H1 (cell line): Measurements from ENCODE around the gene IFT122. TPM values are rescaled to one million over a fixed set of nuclear protein-coding genes. Genes with fewer than 3 reads are reported as not detected.

ENCODE experiments used
- CTCF ChIA-PET: fragments of 300-600 bp; sonication (Branson Sonifier 250); formaldehyde crosslinking; loops from one replicate; lab custom pipeline; 2021; ENCODE audit not compliant: partially characterized antibody; lab: Charles Lee
- POLR2A ChIA-PET: fragments of 300-600 bp; sonication (Branson Sonifier 250); formaldehyde crosslinking; loops from one replicate; lab custom pipeline; 2021; ENCODE audit warnings: inconsistent platforms; ENCODE audit not compliant: partially characterized antibody; lab: Charles Lee
- DNase-seq, 2 experiments: peaks; one replicate each; pipeline versions ENCODE4 v3.0.0 to v3.0.0-alpha.2; 2010 to 2022; ENCODE audit warnings: low spot score in 2 of 2, low read depth in 1 of 2, mixed read lengths in 1 of 2
- FAIRE-seq: peaks from 2 replicates; lab custom pipeline; 2011; peaks lifted over from hg19 to GRCh38; lab: Jason Lieb, UNC
- H2AFZ ChIP-seq: 2 replicates; pipeline ENCODE4 v1.8.1; 2012; ENCODE audit warnings: low read length, inconsistent platforms
- H2AK5ac ChIP-seq: 2 replicates; pipeline ENCODE4 v1.6.1; 2013; ENCODE audit warnings: low read depth, low read length
- H2BK120ac ChIP-seq: replicated peaks from 2 replicates; pipeline ENCODE3; 2013; ENCODE audit warnings: low read depth, low read length, inconsistent platforms
- H2BK12ac ChIP-seq: 2 replicates; pipeline ENCODE4 v1.6.1; 2013; ENCODE audit warnings: low read depth, low read length
- H2BK15ac ChIP-seq: 2 replicates; pipeline ENCODE4 v1.6.1; 2013; ENCODE audit warnings: low read length
- H2BK20ac ChIP-seq: 2 replicates; pipeline ENCODE4 v1.6.1; 2013; ENCODE audit warnings: low read length
- H2BK5ac ChIP-seq: 2 replicates; pipeline ENCODE4 v1.6.1; 2013; ENCODE audit warnings: low read depth, low read length
- H3K14ac ChIP-seq: 2 replicates; pipeline ENCODE4 v1.6.1; 2013; ENCODE audit warnings: inconsistent platforms; ENCODE audit not compliant: insufficient read length
- H3K18ac ChIP-seq: 2 replicates; pipeline ENCODE4 v1.6.1; 2013; ENCODE audit warnings: low read length; ENCODE audit errors: extremely low read depth
- H3K23ac ChIP-seq: 2 replicates; pipeline ENCODE4 v1.6.1; 2013; ENCODE audit warnings: inconsistent platforms; ENCODE audit not compliant: insufficient read length
- H3K23me2 ChIP-seq: 2 replicates; pipeline ENCODE4 v1.6.1; 2013; ENCODE audit warnings: low read depth, low read length
- H3K27ac ChIP-seq: 2 replicates; pipeline ENCODE4 v1.6.1; 2011; ENCODE audit warnings: low read depth, low read length, inconsistent platforms
- H3K27me3 ChIP-seq, 4 experiments: replicated peaks in 1 of 4; 1 replicate in 1 of 4; 2 replicates in 3 of 4; pipeline versions ENCODE4 v1.6.1 to v1.8.1; 2011 to 2013; ENCODE audit warnings: low read length in 3 of 4, mild to moderate bottlenecking in 3 of 4, inconsistent platforms in 2 of 4, mixed read lengths in 2 of 4, moderate library complexity in 1 of 4; ENCODE audit not compliant: control insufficient read depth in 3 of 4, insufficient read depth in 3 of 4; ENCODE audit errors: extremely low read depth in 1 of 4
- H3K36me3 ChIP-seq, 4 experiments: 2 replicates each; pipeline versions ENCODE4 v1.6.1 to v1.8.1; 2011 to 2013; ENCODE audit warnings: mild to moderate bottlenecking in 4 of 4, low read length in 3 of 4, moderate library complexity in 2 of 4, control low read depth in 1 of 4, inconsistent platforms in 1 of 4; ENCODE audit not compliant: insufficient read depth in 4 of 4, control insufficient read depth in 2 of 4
- H3K4ac ChIP-seq: replicated peaks from 2 replicates; pipeline ENCODE3; 2013; ENCODE audit warnings: low read length, low read depth, mixed read lengths, inconsistent platforms; ENCODE audit not compliant: insufficient read length
- H3K4me1 ChIP-seq, 4 experiments: replicated peaks in 1 of 4; 1 replicate in 1 of 4; 2 replicates in 3 of 4; pipeline versions ENCODE4 v1.6.1 to v1.8.1; 2011 to 2013; ENCODE audit warnings: low read length in 3 of 4, inconsistent platforms in 2 of 4, mixed read lengths in 1 of 4; ENCODE audit not compliant: insufficient read depth in 4 of 4, control insufficient read depth in 3 of 4
- H3K4me2 ChIP-seq, 2 experiments: 2 replicates each; pipeline versions ENCODE4 v1.6.1 to v1.8.1; 2011 to 2013; ENCODE audit warnings: low read depth in 2 of 2, low read length in 2 of 2, control low read depth in 1 of 2, inconsistent platforms in 1 of 2, mild to moderate bottlenecking in 1 of 2; ENCODE audit not compliant: insufficient read depth in 1 of 2
- H3K4me3 ChIP-seq, 4 experiments: fragments of 200-600, 300-600 bp in 1 of 4; sonication (generic), shearing (Covaris generic), sonication (Bioruptor Twin) in 1 of 4; 2 replicates each; pipeline versions ENCODE4 v1.5.1 to v1.8.1; 2011 to 2016; ENCODE audit warnings: low read length in 4 of 4, low read depth in 3 of 4, control low read depth in 2 of 4, inconsistent platforms in 2 of 4, mild to moderate bottlenecking in 2 of 4, mixed read lengths in 1 of 4, moderate library complexity in 1 of 4; ENCODE audit not compliant: insufficient read depth in 2 of 4; ENCODE audit errors: extremely low read depth in 1 of 4
- H3K56ac ChIP-seq: replicated peaks from 2 replicates; pipeline ENCODE3; 2013; ENCODE audit warnings: low read depth, mild to moderate bottlenecking, mixed read lengths, low read length, inconsistent platforms; ENCODE audit not compliant: insufficient read length
- H3K79me1 ChIP-seq: 2 replicates; pipeline ENCODE4 v1.6.1; 2013; ENCODE audit warnings: low read depth, low read length, control low read depth
- H3K79me2 ChIP-seq, 2 experiments: 2 replicates each; pipeline versions ENCODE4 v1.6.1 to v1.8.1; 2012 to 2013; ENCODE audit warnings: low read length in 2 of 2, mild to moderate bottlenecking in 2 of 2, inconsistent platforms in 1 of 2; ENCODE audit not compliant: insufficient read depth in 2 of 2, control insufficient read depth in 1 of 2
- H3K9ac ChIP-seq, 4 experiments: replicated peaks in 1 of 4; 1 replicate in 1 of 4; 2 replicates in 3 of 4; pipeline versions ENCODE4 v1.6.1 to v1.8.1; 2011 to 2013; ENCODE audit warnings: low read depth in 3 of 4, low read length in 3 of 4, control low read depth in 2 of 4, mild to moderate bottlenecking in 2 of 4, moderate library complexity in 2 of 4, inconsistent platforms in 1 of 4; ENCODE audit errors: extremely low read depth in 1 of 4
- H3K9me3 ChIP-seq, 2 experiments: 2 replicates each; pipeline versions ENCODE4 v1.6.1 to v1.8.1; 2012 to 2013; ENCODE audit warnings: mild to moderate bottlenecking in 2 of 2, moderate library complexity in 2 of 2, control low read depth in 1 of 2, inconsistent platforms in 1 of 2, low read depth in 1 of 2, low read length in 1 of 2, mixed read lengths in 1 of 2; ENCODE audit not compliant: insufficient read depth in 2 of 2
- H4K20me1 ChIP-seq, 2 experiments: replicated peaks in 1 of 2; 2 replicates each; pipeline versions ENCODE3 to v1.8.1; 2011 to 2013; ENCODE audit warnings: inconsistent platforms in 2 of 2, low read length in 2 of 2, mild to moderate bottlenecking in 1 of 2; ENCODE audit not compliant: insufficient read depth in 2 of 2, control insufficient read depth in 1 of 2
- H4K5ac ChIP-seq: 2 replicates; pipeline ENCODE4 v1.6.1; 2013; ENCODE audit warnings: low read length, low read depth, mixed read lengths, inconsistent platforms; ENCODE audit not compliant: insufficient read length
- H4K8ac ChIP-seq: 2 replicates; pipeline ENCODE4 v1.8.0; 2013; ENCODE audit warnings: mild to moderate bottlenecking, moderate library complexity, low read length, inconsistent platforms; ENCODE audit not compliant: insufficient read depth; ENCODE audit errors: extremely low read depth
- H4K91ac ChIP-seq: replicated peaks from 2 replicates; pipeline ENCODE3; 2013; ENCODE audit warnings: low read length, mixed read lengths, inconsistent platforms; ENCODE audit not compliant: insufficient read length
- BCL11A ChIP-seq, 2 experiments: IDR thresholded peaks; one replicate each; pipeline ENCODE4 v1.6.1; 2011; ENCODE audit warnings: low read depth in 2 of 2, low read length in 2 of 2, mild to moderate bottlenecking in 2 of 2
- CTBP2 ChIP-seq: IDR thresholded peaks from 2 replicates; pipeline ENCODE4 v1.7.0; 2011; ENCODE audit warnings: borderline replicate concordance, mild to moderate bottlenecking, moderate library complexity, mixed read lengths, low read length; ENCODE audit not compliant: insufficient read depth, insufficient read length
- EGR1 ChIP-seq: IDR thresholded peaks from 2 replicates; pipeline ENCODE4 v1.6.1; 2011; ENCODE audit warnings: low read depth, low read length, borderline replicate concordance
- EP300 ChIP-seq, 2 experiments: IDR thresholded peaks; 1 replicate in 1 of 2; 2 replicates in 1 of 2; pipeline ENCODE4 v1.6.1; 2011 to 2012; ENCODE audit warnings: low read depth in 2 of 2, low read length in 2 of 2, mild to moderate bottlenecking in 2 of 2, borderline replicate concordance in 1 of 2, inconsistent platforms in 1 of 2, moderate library complexity in 1 of 2
- GABPA ChIP-seq: IDR thresholded peaks from 2 replicates; pipeline ENCODE4 v1.6.1; 2011; ENCODE audit warnings: mild to moderate bottlenecking, low read length, moderate library complexity, borderline replicate concordance; ENCODE audit not compliant: insufficient read depth
- JUN ChIP-seq: IDR thresholded peaks from 2 replicates; pipeline ENCODE4 v1.6.1; 2011; ENCODE audit warnings: low read depth, mild to moderate bottlenecking, improper control_type of control experiment, low read length
- JUND ChIP-seq: IDR thresholded peaks from 2 replicates; pipeline ENCODE4 v1.6.1; 2011; ENCODE audit warnings: mild to moderate bottlenecking, improper control_type of control experiment, low read length
- MAFK ChIP-seq: IDR thresholded peaks from 2 replicates; pipeline ENCODE4 v1.6.1; 2012; ENCODE audit warnings: low read depth, mild to moderate bottlenecking, improper control_type of control experiment, low read length
- PHF8 ChIP-seq: fragments of 200-600 bp; sonication (generic); conservative IDR thresholded peaks from 2 replicates; pipeline ENCODE4 v1.7.1; 2012; ENCODE audit warnings: low read depth, mild to moderate bottlenecking, inconsistent platforms, low read length, moderate library complexity
- POU5F1 ChIP-seq: IDR thresholded peaks from 2 replicates; pipeline ENCODE4 v1.6.1; 2011; ENCODE audit warnings: low read depth, mild to moderate bottlenecking, low read length, moderate library complexity
- SAP30 ChIP-seq: fragments of 300-600 bp; sonication (generic); IDR thresholded peaks from 2 replicates; pipeline ENCODE4 v1.7.1; 2012; ENCODE audit warnings: low read length, moderate library complexity, mild to moderate bottlenecking, inconsistent platforms; ENCODE audit not compliant: insufficient read depth, insufficient replicate concordance
- ZNF274 ChIP-seq: IDR thresholded peaks from 2 replicates; pipeline ENCODE4 v1.7.0; 2012; ENCODE audit warnings: low read length, borderline replicate concordance; ENCODE audit errors: extremely low read depth
- WGBS, 2 experiments: shearing (Covaris generic) in 1 of 2; methylation state at CpG; one replicate each; pipeline versions ENCODE4 v1.1.6 to v1.1.7; 2013 to 2015; ENCODE audit warnings: low lambda C conversion rate in 2 of 2, mixed read lengths in 2 of 2, inconsistent platforms in 1 of 2, low coverage in 1 of 2, missing lambda C conversion rate in 1 of 2; ENCODE audit not compliant: insufficient replicate concordance in 2 of 2, insufficient coverage in 1 of 2, insufficient read length in 1 of 2; ENCODE audit errors: extremely low coverage in 1 of 2, missing lambda C conversion rate in 1 of 2; 5-methylcytosine and 5-hydroxymethylcytosine counted together
- polyA plus RNA-seq, 7 experiments: library from polyadenylated mRNA; depleted of rRNA in 3 of 7; stranded (reverse) in 5 of 7; unstranded in 2 of 7; fragments of >200 nt in 5 of 7; fragments of 200-250 nt in 2 of 7; gene quantifications; 1 replicate in 5 of 7; 2 replicates in 1 of 7; 4 replicates in 1 of 7; pipeline versions ENCODE4 v1.2.1 to v1.2.3, GENCODE V29; 2011 to 2013; ENCODE audit warnings: missing spikeins in 2 of 7, mixed read lengths in 2 of 7
- total RNA-seq: library from RNA; stranded (reverse); fragmentation: NEBNext Ultra II Directional; extraction: Animal tissue kit (Norgen Biotek cat#: 25700); gene quantifications from 2 replicates; pipeline ENCODE4 v1.2.1, GENCODE V29; 2021
- TF ChIP-seq, protein P1 (sequence below): IDR thresholded peaks from 2 replicates; pipeline ENCODE4 v1.6.1; 2011; ENCODE audit warnings: low read length, improper control_type of control experiment

The IFT122 gene
- total and polyA plus RNA-seq, 2 of the 8 experiments (the other 6 are each of a cell fraction or from before 2014, with no cell fraction given), result 23.7 to 25.1 TPM

DNA sequence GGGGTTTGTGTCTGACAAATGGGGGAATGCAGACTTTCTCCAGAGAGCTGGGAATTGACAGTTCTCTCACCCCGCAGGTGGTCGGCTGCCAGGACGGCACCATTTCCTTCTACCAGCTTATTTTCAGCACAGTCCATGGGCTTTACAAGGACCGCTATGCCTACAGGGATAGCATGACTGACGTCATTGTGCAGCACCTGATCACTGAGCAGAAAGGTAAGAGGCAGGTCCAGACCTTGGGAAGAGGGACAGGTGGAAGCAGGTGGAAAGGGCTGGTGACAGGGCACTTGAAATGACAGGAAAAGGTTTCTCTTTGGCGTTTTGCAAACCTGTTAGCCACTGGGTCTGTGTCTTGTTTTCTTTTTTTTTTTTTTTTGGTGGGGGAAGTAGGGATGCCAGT lies 36.6 kb downstream of the IFT122 start:
- Histone ChIP-seq H4K20me1 (no peaks in the 10 kb centered on the region), H3K4me1 (no peaks in the 10 kb centered on the region), H3K23me2 (no peaks in the 10 kb centered on the region), H2AFZ (no peak overlapping the region), H4K91ac (no peak overlapping the region), H3K18ac (no peak overlapping the region), H3K79me1 (no peaks in the 10 kb centered on the region), H3K23ac (no peak overlapping the region), H2BK15ac (no peak overlapping the region), H2AK5ac (no peak overlapping the region), H4K5ac (no peak overlapping the region), H3K27me3 (no peaks in the 10 kb centered on the region), H2BK5ac (no peak overlapping the region), H3K36me3 (peaks cover 4 to 18% (median 10%) of the 10 kb centered on the region in 4 experiments; a peak in 6 of 8 replicates), H3K14ac (no peak overlapping the region), H4K8ac (no peak overlapping the region), H3K27ac (no peak overlapping the region), H3K56ac (no peak overlapping the region), H3K4me2 (no peak overlapping the region), H3K79me2 (no peaks in the 10 kb centered on the region), H3K9ac (no peak overlapping the region), H2BK20ac (no peak overlapping the region), H3K9me3 (no peaks in the 10 kb centered on the region), H3K4me3 (no peak overlapping the region), H2BK120ac (no peak overlapping the region), H2BK12ac (no peak overlapping the region), H3K4ac (no peak overlapping the region)
- CTCF ChIA-PET, result interaction anchor here (0.7 to 2.0 kb wide), 5 partner anchors 8 to 349 kb away, joined by 3 to 7 read pairs (median 3); no protein-coding TSS in a partner anchor
- DNase-seq (no peak), FAIRE-seq (no peak)
- 82% methylated on average over 6 of the region's 6 CpGs; no CpG with 5 or more reads in 1 of the 2 experiments for WGBS, 2 experiments
- POLR2A ChIA-PET, result no interaction called here
- no peak for TF ChIP-seq EP300 (IDR thresholded peaks at IDR 0.05; ENCODE audit: borderline replicate concordance in 1 of 2, low read depth in 2 of 2, low read length in 2 of 2)
- no peak for TF ChIP-seq CTBP2
- TF ChIP-seq BCL11A (IDR thresholded peaks at IDR 0.05; ENCODE audit: low read depth in 2 of 2, low read length in 2 of 2), result no peak
- no peak for TF ChIP-seq EGR1
- TF ChIP-seq, protein P1, sequence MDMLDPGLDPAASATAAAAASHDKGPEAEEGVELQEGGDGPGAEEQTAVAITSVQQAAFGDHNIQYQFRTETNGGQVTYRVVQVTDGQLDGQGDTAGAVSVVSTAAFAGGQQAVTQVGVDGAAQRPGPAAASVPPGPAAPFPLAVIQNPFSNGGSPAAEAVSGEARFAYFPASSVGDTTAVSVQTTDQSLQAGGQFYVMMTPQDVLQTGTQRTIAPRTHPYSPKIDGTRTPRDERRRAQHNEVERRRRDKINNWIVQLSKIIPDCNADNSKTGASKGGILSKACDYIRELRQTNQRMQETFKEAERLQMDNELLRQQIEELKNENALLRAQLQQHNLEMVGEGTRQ, result no peak
- no peak for TF ChIP-seq MAFK
- TF ChIP-seq PHF8, result no peak
- no peak for TF ChIP-seq POU5F1
- TF ChIP-seq SAP30, result no peak
- no peak for TF ChIP-seq ZNF274
- TF ChIP-seq GABPA, result no peak
- no peak for TF ChIP-seq JUN
- TF ChIP-seq JUND, result no peak
